PFSK-1 (cell line): ENCODE measurements around the gene LEP.

Source experiments
- FOXP2 ChIP-seq: optimal IDR thresholded peaks from 2 replicates; pipeline ENCODE3; 2011; ENCODE audit warnings: borderline replicate concordance, control low read depth, inconsistent platforms; ENCODE audit not compliant: insufficient read depth; ENCODE audit errors: extremely low read length, extremely low read depth
- POLR2AphosphoS5 ChIP-seq: IDR thresholded peaks from 2 replicates; pipeline ENCODE4 v1.6.1; 2012; ENCODE audit warnings: low read depth, mild to moderate bottlenecking, control low read depth, low read length, moderate library complexity
- SIN3A ChIP-seq: IDR thresholded peaks from 2 replicates; pipeline ENCODE4 v1.6.1; 2012; ENCODE audit warnings: mild to moderate bottlenecking, low read length, moderate library complexity, borderline replicate concordance; ENCODE audit not compliant: insufficient read depth
- TAF1 ChIP-seq: IDR thresholded peaks from 2 replicates; pipeline ENCODE4 v1.6.1; 2012; ENCODE audit warnings: low read length, control low read depth, borderline replicate concordance; ENCODE audit not compliant: insufficient read depth
- TF ChIP-seq, protein P1 (sequence below), 2 experiments: IDR thresholded peaks; 2 replicates each; pipeline versions ENCODE4 v1.6.1 to v1.8.0; 2011 to 2012; ENCODE audit warnings: low read depth in 2 of 2, low read length in 2 of 2, control low read depth in 1 of 2, inconsistent platforms in 1 of 2, mild to moderate bottlenecking in 1 of 2, moderate library complexity in 1 of 2; ENCODE audit not compliant: insufficient read depth in 1 of 2

DNA sequence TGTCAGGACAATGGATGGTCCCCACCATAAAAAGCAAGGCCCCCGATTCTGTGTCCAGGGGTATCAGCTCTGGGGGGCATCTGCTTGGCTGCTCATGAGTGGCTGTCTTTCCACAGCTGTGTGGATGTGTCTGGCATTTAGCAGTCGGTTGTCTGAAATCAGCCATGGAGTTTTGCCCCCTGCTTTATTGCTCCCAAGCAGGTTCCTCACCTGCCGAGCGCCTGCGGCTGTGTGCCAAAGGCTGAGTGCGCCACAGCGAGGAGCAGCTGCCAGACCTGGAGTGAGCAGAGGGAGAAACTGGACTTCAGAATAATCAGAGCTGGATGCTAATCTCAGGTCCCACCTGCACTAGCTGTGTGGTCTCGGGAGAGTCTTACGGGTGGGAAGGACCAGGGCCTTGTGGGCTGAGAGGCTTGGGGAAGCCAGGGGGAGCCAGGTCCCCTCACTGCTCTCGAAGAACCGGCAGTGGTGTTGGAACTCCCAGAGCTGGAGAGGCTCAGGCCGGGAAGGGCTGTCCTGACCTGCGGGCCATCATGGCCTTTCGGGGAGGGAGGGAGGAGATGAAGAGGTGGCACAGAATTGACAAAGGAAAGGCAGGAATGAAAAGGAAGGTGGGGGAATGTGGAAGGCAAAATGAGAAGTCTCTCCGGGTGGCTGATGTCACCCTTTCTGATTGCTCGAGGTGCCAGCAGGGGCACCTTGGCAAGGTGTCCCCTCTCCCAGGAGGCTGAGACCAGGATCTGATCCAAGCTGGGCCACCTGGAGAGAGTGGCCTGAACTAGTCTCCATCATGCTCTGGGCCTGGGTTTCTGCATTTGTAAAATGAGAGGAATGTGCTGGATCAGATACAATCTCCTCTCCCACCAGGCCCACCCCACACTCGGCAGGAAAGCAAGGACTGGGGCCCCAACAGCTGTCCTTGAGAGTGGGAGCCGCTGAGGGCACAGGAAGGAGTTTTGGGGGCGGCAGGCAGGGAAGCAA is 30.2 kb upstream of the LEP start:
- TF ChIP-seq TAF1 (no peak), POLR2AphosphoS5 (no peak), FOXP2 (no peak), SIN3A (no peak)
- TF ChIP-seq, protein P1, sequence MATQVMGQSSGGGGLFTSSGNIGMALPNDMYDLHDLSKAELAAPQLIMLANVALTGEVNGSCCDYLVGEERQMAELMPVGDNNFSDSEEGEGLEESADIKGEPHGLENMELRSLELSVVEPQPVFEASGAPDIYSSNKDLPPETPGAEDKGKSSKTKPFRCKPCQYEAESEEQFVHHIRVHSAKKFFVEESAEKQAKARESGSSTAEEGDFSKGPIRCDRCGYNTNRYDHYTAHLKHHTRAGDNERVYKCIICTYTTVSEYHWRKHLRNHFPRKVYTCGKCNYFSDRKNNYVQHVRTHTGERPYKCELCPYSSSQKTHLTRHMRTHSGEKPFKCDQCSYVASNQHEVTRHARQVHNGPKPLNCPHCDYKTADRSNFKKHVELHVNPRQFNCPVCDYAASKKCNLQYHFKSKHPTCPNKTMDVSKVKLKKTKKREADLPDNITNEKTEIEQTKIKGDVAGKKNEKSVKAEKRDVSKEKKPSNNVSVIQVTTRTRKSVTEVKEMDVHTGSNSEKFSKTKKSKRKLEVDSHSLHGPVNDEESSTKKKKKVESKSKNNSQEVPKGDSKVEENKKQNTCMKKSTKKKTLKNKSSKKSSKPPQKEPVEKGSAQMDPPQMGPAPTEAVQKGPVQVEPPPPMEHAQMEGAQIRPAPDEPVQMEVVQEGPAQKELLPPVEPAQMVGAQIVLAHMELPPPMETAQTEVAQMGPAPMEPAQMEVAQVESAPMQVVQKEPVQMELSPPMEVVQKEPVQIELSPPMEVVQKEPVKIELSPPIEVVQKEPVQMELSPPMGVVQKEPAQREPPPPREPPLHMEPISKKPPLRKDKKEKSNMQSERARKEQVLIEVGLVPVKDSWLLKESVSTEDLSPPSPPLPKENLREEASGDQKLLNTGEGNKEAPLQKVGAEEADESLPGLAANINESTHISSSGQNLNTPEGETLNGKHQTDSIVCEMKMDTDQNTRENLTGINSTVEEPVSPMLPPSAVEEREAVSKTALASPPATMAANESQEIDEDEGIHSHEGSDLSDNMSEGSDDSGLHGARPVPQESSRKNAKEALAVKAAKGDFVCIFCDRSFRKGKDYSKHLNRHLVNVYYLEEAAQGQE (IDR thresholded peaks at IDR 0.05; ENCODE audit: insufficient read depth in 1 of 2, low read depth in 2 of 2, low read length in 2 of 2): no peak
